Subcutaneous abdominal adipose tissue (tissue), 5 donors: ENCODE measurements around the gene ENPP1.
"Not testable (repeated sequence)": the region's sequence is repeated elsewhere in the genome, so short reads cannot be mapped to it uniquely, and the experiment has no call there.

ENCODE experiments used
- H3K27ac ChIP-seq: one replicate; pipeline ENCODE4 v1.7.0; 2013; ENCODE audit warnings: low read depth, mild to moderate bottlenecking, inconsistent platforms, low read length, moderate library complexity
- H3K27me3 ChIP-seq, 5 donors: one replicate each; pipeline ENCODE4 v1.7.0; 2013; ENCODE audit warnings: low read length in 5 of 5, inconsistent platforms in 1 of 5; ENCODE audit not compliant: control insufficient read depth in 5 of 5, insufficient read depth in 4 of 5
- H3K36me3 ChIP-seq, 5 donors: one replicate each; pipeline ENCODE4 v1.7.0; 2013; ENCODE audit warnings: low read length in 5 of 5; ENCODE audit not compliant: control insufficient read depth in 5 of 5, insufficient read depth in 5 of 5
- H3K4me1 ChIP-seq, 5 donors: one replicate each; pipeline ENCODE4 v1.7.0; 2013; ENCODE audit warnings: low read length in 5 of 5, mild to moderate bottlenecking in 3 of 5, moderate library complexity in 1 of 5; ENCODE audit not compliant: control insufficient read depth in 5 of 5, insufficient read depth in 5 of 5
- H3K4me3 ChIP-seq, 5 donors: one replicate each; pipeline ENCODE4 v1.7.0; 2013; ENCODE audit warnings: low read length in 5 of 5, low read depth in 1 of 5
- H3K9ac ChIP-seq, 5 donors: one replicate each; pipeline ENCODE4 v1.7.0; 2013; ENCODE audit warnings: low read length in 5 of 5, mild to moderate bottlenecking in 4 of 5, moderate library complexity in 3 of 5
- H3K9me3 ChIP-seq, 5 donors: one replicate each; pipeline ENCODE4 v1.7.0; 2013; ENCODE audit warnings: low read length in 5 of 5; ENCODE audit not compliant: control insufficient read depth in 5 of 5
- donor health status: healthy.
- donor health status: healthy.
- donor health status: healthy.
- donor health status: healthy.
- donor health status: healthy.

Gene ENPP1

DNA sequence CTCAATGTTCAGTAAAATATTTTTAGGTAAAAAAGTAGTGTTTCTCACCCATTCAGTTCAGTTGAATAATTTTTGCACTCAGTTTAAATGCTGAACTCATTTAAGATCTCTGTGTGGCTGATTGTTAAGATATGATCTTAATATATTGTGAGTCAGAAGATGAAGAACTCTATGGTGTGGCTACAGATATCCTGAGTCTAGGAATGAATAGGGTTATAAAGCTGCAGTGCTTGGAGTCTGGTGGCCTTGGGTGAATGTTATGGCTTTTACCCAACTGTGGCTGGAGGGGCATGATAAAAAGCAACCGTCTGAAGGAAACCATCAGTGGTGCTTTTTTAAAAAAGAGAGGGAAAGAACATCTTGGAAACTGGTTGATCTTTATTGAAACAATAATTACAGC, 77.4 kb downstream of the ENPP1 start:
- no peak overlapping the region for H3K4me3 ChIP-seq
- no peaks in the 10 kb centered on the region for H3K27me3 ChIP-seq
- no peaks in the 10 kb centered on the region for H3K9me3 ChIP-seq
- H3K36me3 ChIP-seq = peaks cover 8 to 36% (median 23%) of the 10 kb centered on the region in 5 donors
- no peaks in the 10 kb centered on the region for H3K4me1 ChIP-seq
- no peak overlapping the region for H3K27ac ChIP-seq
- H3K9ac ChIP-seq = no peak overlapping the region

DNA sequence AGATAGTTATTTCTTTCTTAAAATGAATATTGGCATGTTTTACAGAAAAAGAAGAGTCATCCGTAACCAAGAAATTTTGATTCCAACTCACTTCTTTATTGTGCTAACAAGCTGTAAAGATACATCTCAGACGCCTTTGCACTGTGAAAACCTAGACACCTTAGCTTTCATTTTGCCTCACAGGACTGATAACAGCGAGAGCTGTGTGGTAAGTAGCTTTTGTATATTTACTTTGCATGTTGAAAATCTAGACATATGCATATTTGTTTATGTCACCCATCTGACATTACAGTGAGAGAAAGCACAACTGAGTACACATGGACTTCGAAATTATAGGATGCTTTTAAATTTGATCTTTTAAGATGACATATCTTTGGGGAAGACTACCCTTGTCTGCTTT, 78.7 kb downstream of the ENPP1 start:
- peaks cover 5 to 39% (median 29%) of the 10 kb centered on the region in 5 donors for H3K36me3 ChIP-seq
- H3K4me1 ChIP-seq = no peaks in the 10 kb centered on the region
- H3K9ac ChIP-seq = no peak overlapping the region
- H3K9me3 ChIP-seq = no peaks in the 10 kb centered on the region
- no peak overlapping the region for H3K4me3 ChIP-seq
- H3K27ac ChIP-seq = no peak overlapping the region
- H3K27me3 ChIP-seq = no peaks in the 10 kb centered on the region

DNA sequence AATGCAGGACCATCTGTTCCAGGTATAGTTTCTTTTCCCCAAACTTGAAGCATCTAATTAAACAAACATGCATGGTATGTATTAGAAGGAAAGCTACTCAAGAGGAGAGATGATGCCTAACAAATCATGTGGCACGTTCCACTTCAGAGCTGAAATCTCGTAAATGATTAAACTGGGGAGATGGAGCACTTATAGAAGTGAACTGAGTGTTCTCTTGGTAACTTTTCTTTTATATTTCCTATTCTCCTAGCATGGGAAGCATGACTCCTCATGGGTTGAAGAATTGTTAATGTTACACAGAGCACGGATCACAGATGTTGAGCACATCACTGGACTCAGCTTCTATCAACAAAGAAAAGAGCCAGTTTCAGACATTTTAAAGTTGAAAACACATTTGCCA, 82.3 kb downstream of the ENPP1 start:
- Histone ChIP-seq H3K4me3 (no peak overlapping the region), H3K36me3 (peaks cover 5 to 31% (median 25%) of the 10 kb centered on the region in 5 donors), H3K9me3 (no peaks in the 10 kb centered on the region), H3K9ac (no peak overlapping the region), H3K4me1 (peaks cover 0 to 7% (median 5%) of the 10 kb centered on the region in 5 donors), H3K27ac (no peak overlapping the region), H3K27me3 (no peaks in the 10 kb centered on the region)

DNA sequence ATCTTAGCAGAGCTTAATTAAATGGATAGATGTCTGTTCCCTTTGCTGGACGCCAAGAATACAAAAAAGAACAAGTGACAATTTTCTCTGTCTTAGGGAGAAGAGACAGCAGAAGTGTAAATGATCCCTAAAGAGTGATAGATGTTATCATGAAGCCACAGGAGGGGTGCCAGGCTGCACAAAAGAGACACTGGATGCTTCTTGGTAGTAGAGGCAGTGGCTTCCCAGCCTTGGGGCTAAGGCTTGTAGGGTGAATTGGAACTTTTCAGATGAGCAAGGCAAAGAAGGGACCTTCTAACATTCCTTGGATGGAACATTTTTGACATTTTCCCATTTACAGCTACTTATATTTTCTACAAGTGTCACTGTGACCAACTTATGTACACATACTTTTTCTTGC, 85.4 kb downstream of the ENPP1 start:
- Histone ChIP-seq H3K36me3 (peaks cover 5 to 25% (median 21%) of the 10 kb centered on the region in 5 donors), H3K9me3 (peaks cover 0 to 8% (median 5%) of the 10 kb centered on the region in 5 donors), H3K4me3 (no peak overlapping the region), H3K9ac (no peak overlapping the region), H3K27ac (no peak overlapping the region), H3K4me1 (peaks cover 0 to 11% (median 5%) of the 10 kb centered on the region in 5 donors), H3K27me3 (no peaks in the 10 kb centered on the region)

DNA sequence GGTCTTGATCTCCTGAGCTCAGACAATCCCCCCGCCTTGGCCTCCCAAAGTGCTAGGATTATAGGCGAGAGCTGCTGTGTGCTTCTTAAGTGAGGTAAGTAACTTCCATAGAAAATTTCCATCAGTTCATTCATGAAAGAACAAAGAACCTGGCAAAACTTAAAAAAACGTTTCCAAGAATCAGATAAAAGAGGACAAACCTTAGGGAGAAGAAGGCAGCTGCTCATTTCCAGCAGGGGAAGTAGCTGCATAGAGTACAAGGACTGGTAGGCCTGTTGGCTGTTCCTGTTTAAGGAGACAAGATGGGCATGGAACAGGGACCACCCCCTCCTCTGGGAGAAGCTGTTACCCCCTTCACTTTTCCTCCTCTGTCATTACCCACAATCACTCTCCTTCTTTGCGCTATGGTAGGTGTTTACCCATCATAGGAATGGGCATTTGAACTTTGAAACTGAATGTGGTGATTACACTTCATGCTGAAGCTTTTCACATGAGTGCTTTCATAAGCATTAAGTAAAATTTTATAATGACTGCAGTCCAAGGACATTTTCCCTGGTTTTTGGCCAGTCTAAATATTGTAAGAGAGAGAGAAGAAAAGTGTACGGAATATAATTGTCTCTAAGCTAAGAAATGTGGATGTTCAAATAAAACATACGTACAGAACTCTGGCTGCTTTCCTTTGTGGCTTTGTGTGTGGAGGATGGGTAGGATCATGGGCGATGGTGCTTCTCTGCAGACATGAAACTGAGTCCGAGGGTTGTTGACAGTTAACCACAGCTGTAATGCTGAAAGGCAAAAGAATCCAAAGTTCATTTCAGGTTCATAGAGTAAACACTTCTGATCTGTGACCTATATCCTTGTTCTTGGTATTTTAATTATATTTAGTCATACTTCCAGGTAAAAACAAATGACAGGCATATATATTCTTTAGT, 86.9 kb downstream of the ENPP1 start:
- H3K4me3 ChIP-seq = no peak overlapping the region
- H3K27me3 ChIP-seq = no peaks in the 10 kb centered on the region
- peaks cover 0 to 16% (median 8%) of the 10 kb centered on the region in 5 donors for H3K9me3 ChIP-seq
- no peak overlapping the region for H3K9ac ChIP-seq
- peaks cover 0 to 16% (median 11%) of the 10 kb centered on the region in 5 donors for H3K36me3 ChIP-seq
- H3K27ac ChIP-seq = no peak overlapping the region
- peaks cover 0 to 11% (median 5%) of the 10 kb centered on the region in 5 donors for H3K4me1 ChIP-seq

DNA sequence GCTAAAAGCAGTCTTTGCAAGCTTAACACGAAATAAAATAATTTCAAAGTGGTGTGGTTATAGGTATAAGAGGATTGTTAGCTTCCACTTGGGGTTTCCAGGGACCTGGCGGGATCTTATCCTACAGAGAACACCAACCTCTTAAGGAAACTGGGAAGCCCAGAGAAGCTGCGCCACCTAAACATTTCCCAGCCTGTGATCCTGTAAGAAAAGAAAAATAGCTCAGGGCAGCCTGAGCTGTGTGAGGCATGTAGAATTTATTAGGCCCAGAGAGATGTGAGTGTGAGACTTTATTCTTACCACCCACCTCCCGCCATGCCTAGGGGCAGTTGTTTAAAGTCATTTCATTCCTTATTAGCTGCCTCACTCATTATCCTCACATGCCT, 89.2 kb downstream of the ENPP1 start:
- H3K4me1 ChIP-seq = peaks cover 0 to 11% (median 5%) of the 10 kb centered on the region in 5 donors
- peaks cover 0 to 16% (median 8%) of the 10 kb centered on the region in 5 donors for H3K9me3 ChIP-seq
- H3K4me3 ChIP-seq = no peak overlapping the region
- H3K27me3 ChIP-seq = no peaks in the 10 kb centered on the region
- H3K27ac ChIP-seq = no peak overlapping the region
- no peaks in the 10 kb centered on the region for H3K36me3 ChIP-seq
- no peak overlapping the region for H3K9ac ChIP-seq

DNA sequence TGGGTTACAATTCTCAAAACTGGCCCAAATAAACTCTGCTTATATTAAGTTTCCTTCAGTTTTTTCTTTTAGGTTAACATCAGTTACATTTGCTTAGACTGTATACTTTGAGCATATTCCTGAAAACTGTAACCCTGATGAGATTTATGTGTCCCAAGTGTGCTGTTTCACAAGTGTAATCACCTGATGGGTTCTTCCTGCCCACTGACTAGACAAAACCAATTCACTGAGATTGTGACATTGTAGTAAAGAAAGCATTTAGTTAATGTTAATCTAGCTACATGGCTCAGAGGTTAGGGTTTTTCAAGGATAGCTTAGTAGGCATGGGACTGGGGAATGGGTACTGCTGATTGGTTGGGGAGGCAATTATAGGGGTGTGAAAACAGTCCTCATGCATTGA, 89.8 kb downstream of the ENPP1 start:
- no peak overlapping the region for H3K27ac ChIP-seq
- peaks cover 0 to 16% (median 8%) of the 10 kb centered on the region in 5 donors for H3K9me3 ChIP-seq
- no peak overlapping the region for H3K9ac ChIP-seq
- no peaks in the 10 kb centered on the region for H3K36me3 ChIP-seq
- H3K27me3 ChIP-seq = no peaks in the 10 kb centered on the region
- H3K4me3 ChIP-seq = no peak overlapping the region
- H3K4me1 ChIP-seq = peaks cover 0 to 11% (median 5%) of the 10 kb centered on the region in 5 donors

DNA sequence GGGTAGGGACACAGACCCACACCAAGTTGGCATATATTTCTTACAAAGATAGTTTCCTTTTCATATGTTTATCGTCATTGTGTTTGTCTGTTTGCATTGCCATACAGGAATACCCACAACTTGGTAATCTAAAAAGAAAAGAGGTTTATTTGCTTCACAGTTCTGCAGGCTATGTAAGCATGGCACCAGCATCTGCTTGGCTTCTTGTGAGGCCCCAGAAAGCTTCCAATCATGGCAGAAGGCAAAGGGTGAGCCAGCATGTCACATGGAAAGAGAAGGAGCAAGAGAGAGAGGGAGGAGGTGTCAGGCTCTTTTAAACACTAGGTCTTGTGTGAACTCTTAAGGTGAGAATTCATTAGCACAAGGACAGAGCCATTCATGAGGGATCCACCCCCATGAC, 90.9 kb downstream of the ENPP1 start:
- Histone ChIP-seq H3K4me1 (peaks cover 0 to 11% (median 5%) of the 10 kb centered on the region in 5 donors), H3K9me3 (peaks cover 0 to 16% (median 8%) of the 10 kb centered on the region in 5 donors), H3K4me3 (no peak overlapping the region), H3K36me3 (no peaks in the 10 kb centered on the region), H3K27me3 (no peaks in the 10 kb centered on the region), H3K9ac (no peak overlapping the region), H3K27ac (no peak overlapping the region)

DNA sequence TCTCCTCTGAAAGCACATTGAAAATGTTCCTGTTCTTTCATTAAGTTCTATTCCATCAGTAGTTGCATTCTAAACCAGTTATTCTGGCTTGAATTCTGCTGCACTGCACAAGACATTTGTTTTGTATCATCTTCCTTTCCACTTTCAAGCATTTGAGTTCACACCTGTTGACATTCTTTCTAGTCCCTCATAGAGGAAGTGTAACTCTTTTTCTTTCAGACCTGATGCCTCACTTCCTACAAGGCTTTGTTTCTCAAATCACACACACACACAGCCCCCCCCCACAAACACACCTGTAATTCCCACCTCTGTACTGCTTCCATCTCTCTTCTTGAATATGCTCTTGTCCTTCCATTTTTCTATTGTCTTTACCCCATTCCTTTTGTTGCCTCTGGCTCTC, 92.4 kb downstream of the ENPP1 start:
- Histone ChIP-seq H3K27ac (no peak overlapping the region), H3K4me1 (peaks cover 0 to 3% (median 0%) of the 10 kb centered on the region in 5 donors), H3K4me3 (no peak overlapping the region), H3K27me3 (no peaks in the 10 kb centered on the region), H3K9me3 (peaks cover 0 to 16% (median 8%) of the 10 kb centered on the region in 5 donors), H3K36me3 (no peaks in the 10 kb centered on the region), H3K9ac (no peak overlapping the region)

DNA sequence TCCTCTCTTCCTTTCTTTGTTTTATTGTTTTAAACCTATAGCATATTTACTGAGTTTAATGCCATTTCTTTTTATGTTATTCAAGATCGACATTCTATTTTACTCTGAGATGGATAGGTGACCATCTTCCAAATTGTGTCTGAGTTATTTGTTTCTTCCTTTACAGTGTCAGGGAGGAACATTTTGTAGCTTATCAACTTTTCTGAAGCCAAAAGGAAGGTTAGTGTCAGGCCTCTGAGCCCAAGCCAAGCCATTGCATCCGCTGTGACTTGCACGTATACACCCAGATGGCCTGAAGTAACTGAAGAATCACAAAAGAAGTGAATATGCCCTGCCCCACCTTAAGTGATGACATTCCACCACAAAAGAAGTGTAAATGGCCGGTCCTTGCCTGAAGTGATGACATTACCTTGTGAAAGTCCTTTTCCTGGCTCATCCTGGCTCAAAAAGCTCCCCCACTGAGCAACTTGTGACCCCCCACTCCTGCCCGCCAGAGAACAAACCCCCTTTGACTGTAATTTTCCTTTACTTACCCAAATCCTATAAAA, 93.6 kb downstream of the ENPP1 start:
- not testable (repeated sequence) for H3K27me3 ChIP-seq, H3K27ac ChIP-seq, H3K9ac ChIP-seq, H3K4me3 ChIP-seq, H3K36me3 ChIP-seq, H3K4me1 ChIP-seq
- H3K9me3 ChIP-seq = peaks cover 0 to 16% (median 8%) of the 10 kb centered on the region in 5 donors
